Measurements from ENCODE around the gene MRPS34. TPM values are rescaled to one million over a fixed set of nuclear protein-coding genes. Genes with fewer than 3 reads are reported as not detected.
A peak's percentile ranks its signal among the peaks of the same experiment; 100 is the strongest.

MRPS34 gene
- total RNA-seq, 4 donors from 2014 or later, result 67.3 to 146 (median 98.1) TPM

DNA sequence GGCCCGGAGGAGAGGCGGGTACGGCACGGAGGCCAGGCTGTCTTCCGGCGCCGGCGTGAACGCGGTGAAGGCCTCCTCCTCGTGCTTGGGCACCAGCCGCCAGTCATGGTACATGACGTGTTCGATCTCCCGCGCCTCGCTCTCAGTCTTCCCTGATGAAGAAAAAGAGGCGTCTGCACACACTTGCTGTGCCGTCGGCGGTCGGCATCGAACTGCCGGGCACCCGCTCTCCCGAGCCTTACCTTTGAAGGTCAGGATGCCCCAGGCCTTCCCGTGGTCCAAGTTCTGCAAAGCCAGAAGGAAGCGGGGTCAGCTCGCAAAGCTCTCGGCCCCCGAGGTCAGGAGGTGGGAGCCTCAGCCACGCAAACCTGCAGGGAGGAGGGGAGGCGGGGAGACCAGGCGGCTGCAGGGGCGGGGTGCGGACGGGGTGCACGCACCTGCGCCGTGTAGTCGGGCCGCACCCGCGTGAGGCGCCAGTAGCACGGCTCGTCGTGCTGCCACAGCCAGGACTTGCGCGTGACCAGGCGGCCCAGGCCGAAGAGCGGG, 499 bp downstream of the MRPS34 start, which contains the start of gene EME2:
Gene EME2, plus strand, starts transcription at position 449 of the 546 bp plus-strand sequence. CDS start 418 bp downstream, outside the sequence.
- no peaks in the 10 kb centered on the region for H3K9me3 ChIP-seq
- H3K27ac ChIP-seq, result peak within 1 kb of the TSS; percentile 83 to 91 (median 90)
- H3K36me3 ChIP-seq, result peaks cover 17 to 23% of the 10 kb centered on the region in 2 donors
- no peak for TF ChIP-seq POLR2A (IDR thresholded peaks at IDR 0.05)
- TF ChIP-seq, protein P1, sequence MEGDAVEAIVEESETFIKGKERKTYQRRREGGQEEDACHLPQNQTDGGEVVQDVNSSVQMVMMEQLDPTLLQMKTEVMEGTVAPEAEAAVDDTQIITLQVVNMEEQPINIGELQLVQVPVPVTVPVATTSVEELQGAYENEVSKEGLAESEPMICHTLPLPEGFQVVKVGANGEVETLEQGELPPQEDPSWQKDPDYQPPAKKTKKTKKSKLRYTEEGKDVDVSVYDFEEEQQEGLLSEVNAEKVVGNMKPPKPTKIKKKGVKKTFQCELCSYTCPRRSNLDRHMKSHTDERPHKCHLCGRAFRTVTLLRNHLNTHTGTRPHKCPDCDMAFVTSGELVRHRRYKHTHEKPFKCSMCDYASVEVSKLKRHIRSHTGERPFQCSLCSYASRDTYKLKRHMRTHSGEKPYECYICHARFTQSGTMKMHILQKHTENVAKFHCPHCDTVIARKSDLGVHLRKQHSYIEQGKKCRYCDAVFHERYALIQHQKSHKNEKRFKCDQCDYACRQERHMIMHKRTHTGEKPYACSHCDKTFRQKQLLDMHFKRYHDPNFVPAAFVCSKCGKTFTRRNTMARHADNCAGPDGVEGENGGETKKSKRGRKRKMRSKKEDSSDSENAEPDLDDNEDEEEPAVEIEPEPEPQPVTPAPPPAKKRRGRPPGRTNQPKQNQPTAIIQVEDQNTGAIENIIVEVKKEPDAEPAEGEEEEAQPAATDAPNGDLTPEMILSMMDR (IDR thresholded peaks at IDR 0.05), result no peak
- WGBS, 2 donors, result 1 to 4% methylated on average over 13 to 24 of the region's 53 CpGs
- intact Hi-C loops (cut with DNase I), result no loop called here
- peak within 1 kb of the TSS; percentile 85 to 86 (median 86) for H3K4me3 ChIP-seq (replicated peaks in 1 of 3)
- H3K4me1 ChIP-seq, result peaks cover 23 to 26% of the 10 kb centered on the region in 2 donors
- DNase-seq, result peak in 1 of 2 donors; percentile 30
- no peaks in the 10 kb centered on the region for H3K27me3 ChIP-seq

DNA sequence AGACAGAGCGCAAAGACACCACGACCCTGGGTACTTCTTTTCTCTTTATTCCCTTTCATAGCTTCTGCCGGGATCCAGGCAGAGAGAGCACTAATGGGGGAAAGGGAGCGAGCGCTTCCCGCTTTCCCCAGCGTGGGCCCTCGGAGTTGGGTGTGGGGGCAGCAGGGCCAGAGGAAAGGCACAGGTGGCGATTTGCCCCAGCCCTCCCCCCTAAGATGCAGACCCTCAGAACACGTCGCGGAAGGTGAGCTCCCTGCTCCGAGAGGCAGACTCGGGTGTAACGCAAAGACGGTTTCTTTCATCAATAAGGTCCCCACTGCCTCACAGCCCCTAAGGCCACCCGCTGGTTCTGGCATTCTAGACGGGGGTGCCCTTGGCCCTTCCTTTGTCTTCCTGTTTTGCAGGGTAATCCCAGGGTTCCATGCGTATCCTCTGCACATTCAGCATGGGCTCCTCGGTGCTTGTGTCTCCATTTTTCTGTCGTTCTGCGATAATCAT, 1.0 kb downstream of the MRPS34 start:
- Histone ChIP-seq H3K27ac (peak overlapping the region in 2 of 3 donors; percentile 36 to 48), H3K4me3 (replicated peaks in 1 of 3) (peak overlapping the region in 2 of 3 donors; percentile 86), H3K9me3 (no peaks in the 10 kb centered on the region), H3K27me3 (no peaks in the 10 kb centered on the region), H3K36me3 (peaks cover 14 to 23% of the 10 kb centered on the region in 2 donors), H3K4me1 (peaks cover 23 to 26% of the 10 kb centered on the region in 2 donors)
- intact Hi-C loops (cut with DNase I), result no loop called here
- DNase-seq, result no peak
- 17 to 19% methylated on average over 20 to 22 of the region's 22 CpGs for WGBS, 2 donors
- no peak for TF ChIP-seq POLR2A (IDR thresholded peaks at IDR 0.05)
- TF ChIP-seq, protein P1 (IDR thresholded peaks at IDR 0.05), result no peak

DNA sequence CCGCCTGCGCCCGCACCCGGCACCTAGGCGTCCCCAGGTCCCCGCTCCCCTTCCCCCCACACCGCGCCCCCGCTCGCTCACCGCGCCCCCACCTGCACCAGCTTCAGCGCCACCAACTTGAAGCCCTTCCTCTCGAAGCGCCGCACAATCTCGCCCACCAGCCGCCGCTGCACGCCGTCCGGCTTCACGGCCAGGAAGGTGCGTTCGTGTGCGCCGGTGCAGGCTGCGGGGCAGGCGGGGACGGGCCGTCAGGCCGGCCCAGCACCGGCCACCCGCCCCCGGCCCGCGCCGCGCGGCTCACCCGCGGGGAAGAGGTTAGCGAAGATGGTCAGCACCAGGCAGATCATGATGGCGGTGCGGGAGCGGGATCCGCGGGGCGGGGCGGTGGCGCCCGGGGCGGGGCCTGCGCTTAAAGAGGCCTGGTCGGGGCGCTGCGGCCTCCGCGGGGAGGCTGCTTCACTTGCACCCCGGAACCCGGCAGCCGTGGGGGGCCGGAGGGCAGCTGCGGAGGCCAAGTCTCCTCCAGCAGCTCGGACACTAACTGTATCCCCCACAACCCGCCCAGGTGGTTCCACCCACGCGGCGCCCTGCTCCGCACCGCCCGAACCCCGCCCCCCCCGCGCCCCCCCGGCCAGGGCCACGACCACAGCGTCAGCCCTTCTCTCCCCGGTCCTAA, 1.6 kb downstream of the MRPS34 start, which contains the start of gene NME3:
Gene NME3, minus strand, starts transcription at position 356 of the 676 bp plus-strand sequence. Its CDS starts 9 bp downstream, at position 347.
- Histone ChIP-seq H3K36me3 (peaks cover 14 to 21% of the 10 kb centered on the region in 2 donors), H3K27ac (peak within 1 kb of the TSS; percentile 46 to 64 (median 48)), H3K4me3 (replicated peaks in 1 of 3) (peak within 1 kb of the TSS; percentile 86 to 97 (median 86)), H3K9me3 (no peaks in the 10 kb centered on the region), H3K27me3 (no peaks in the 10 kb centered on the region), H3K4me1 (peaks cover 23 to 26% of the 10 kb centered on the region in 2 donors)
- intact Hi-C loops (cut with DNase I), result no loop called here
- WGBS, 2 donors, result 0% methylated on average over 4 to 8 of the region's 79 CpGs
- peak; percentile 71 to 74 for DNase-seq
- TF ChIP-seq, protein P1 (IDR thresholded peaks at IDR 0.05), result no peak
- TF ChIP-seq POLR2A (IDR thresholded peaks at IDR 0.05), result no peak

DNA sequence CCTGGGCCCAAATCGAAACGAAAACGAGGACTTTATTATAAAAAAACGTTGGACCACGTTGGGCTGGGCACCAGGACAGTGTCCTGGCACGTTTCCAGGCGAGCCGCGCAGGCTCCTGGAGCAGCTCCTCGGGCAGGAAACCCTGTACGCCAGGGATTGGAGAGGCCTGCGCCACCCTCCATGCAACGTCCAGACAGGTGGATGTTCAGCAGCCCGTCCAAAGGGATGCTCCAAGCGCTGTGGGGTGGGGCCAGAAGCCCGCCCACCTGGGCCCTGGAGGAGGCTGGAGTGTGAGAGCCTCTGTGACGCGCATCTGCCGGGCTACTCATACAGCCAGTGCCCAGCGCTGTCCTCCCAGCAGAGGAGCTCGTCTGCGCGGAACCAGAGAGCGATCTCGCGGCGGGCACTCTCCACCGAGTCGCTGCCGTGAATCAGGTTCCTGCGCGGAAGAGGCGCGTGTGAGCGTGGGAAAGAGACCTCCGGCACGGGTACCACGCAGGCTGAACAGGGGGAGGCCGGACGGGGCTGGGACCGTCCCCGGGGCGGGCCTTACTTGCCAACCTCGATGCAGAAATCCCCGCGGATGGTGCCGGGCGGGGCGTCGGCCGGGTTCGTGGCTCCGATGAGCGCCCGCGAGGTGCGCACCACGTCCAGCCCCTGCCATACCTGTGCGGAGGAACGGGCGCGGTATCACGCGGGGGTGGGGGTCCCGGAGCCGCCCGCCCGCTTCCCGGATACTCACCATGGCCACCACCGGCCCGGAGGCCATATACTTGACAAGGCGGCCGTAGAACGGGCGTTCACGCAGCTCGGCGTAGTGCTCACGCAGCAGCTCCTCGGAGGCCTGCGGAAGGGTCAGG, 2.4 kb downstream of the MRPS34 start:
- H3K4me1 ChIP-seq, result peaks cover 23 to 26% of the 10 kb centered on the region in 2 donors
- peak; percentile 86 to 87 for DNase-seq
- WGBS, 2 donors, result 9 to 25% methylated on average over 12 to 15 of the region's 81 CpGs
- peaks cover 21 to 28% of the 10 kb centered on the region in 2 donors for H3K36me3 ChIP-seq
- peak overlapping the region; percentile 31 to 97 (median 86) for H3K4me3 ChIP-seq (replicated peaks in 1 of 3)
- intact Hi-C loops (cut with DNase I), result no loop called here
- H3K27ac ChIP-seq, result peak overlapping the region; percentile 46 to 64 (median 48)
- H3K27me3 ChIP-seq, result no peaks in the 10 kb centered on the region
- H3K9me3 ChIP-seq, result no peaks in the 10 kb centered on the region
- TF ChIP-seq, protein P1 (IDR thresholded peaks at IDR 0.05), result peak in 1 of 6 experiments; percentile 0
- peak in 1 of 2 donors; percentile 25 for TF ChIP-seq POLR2A (IDR thresholded peaks at IDR 0.05)
